ENCODE data around the gene CNTNAP5.

Gene CNTNAP5

GRCh38 chr2:124953921-124954320, 928.8 kb downstream of the CNTNAP5 start:
- TF ChIP-seq CTCF (IDR thresholded peaks at IDR 0.05; ENCODE audit: low read depth, low read length, missing control alignments), result no peak
- DNase-seq (ENCODE audit: extremely low read depth, low read depth), result no peak

GRCh38 chr2:124959581-124959980, 934.5 kb downstream of the CNTNAP5 start:
- no peak overlapping the region for H3K4me3 ChIP-seq (replicated peaks; ENCODE audit: low read depth, low read length)
- no peak for TF ChIP-seq CTCF (IDR thresholded peaks at IDR 0.05; ENCODE audit: low read depth, low read length, missing control alignments)
- no peak for DNase-seq (ENCODE audit: extremely low read depth, low read depth)

More at GRCh38 chr2:124953921-124954320, 928.8 kb downstream of the CNTNAP5 start:
- no peak overlapping the region for H3K4me3 ChIP-seq (replicated peaks; ENCODE audit: low read depth, low read length)

GRCh38 chr2:124961132-124961531, 936.0 kb downstream of the CNTNAP5 start:
- no peak overlapping the region for H3K4me3 ChIP-seq (replicated peaks; ENCODE audit: low read depth, low read length)
- no peak for TF ChIP-seq CTCF (IDR thresholded peaks at IDR 0.05; ENCODE audit: low read depth, low read length, missing control alignments)
- DNase-seq (ENCODE audit: extremely low read depth, low read depth), result no peak

All from HFF-Myc (cell line).